HuH-7.5 (cell line): Measurements from ENCODE around the gene SUN2.

ENCODE experiments used
- DNase-seq: peaks from one replicate; pipeline ENCODE4 v3.0.0; 2011; ENCODE audit warnings: low spot score

The SUN2 gene

GRCh38 chr22:38777087-38777671 is 21.4 kb upstream of the SUN2 start:
- no peak for DNase-seq

- DNase-seq, result no peak
Measured at GRCh38 chr22:38776086-38776485, 20.3 kb upstream of the SUN2 start.

GRCh38 chr22:38775656-38776055 is 19.9 kb upstream of the SUN2 start:
- no peak for DNase-seq

GRCh38 chr22:38774496-38775166 is 18.8 kb upstream of the SUN2 start:
- no peak for DNase-seq

GRCh38 chr22:38773363-38773946 is 17.7 kb upstream of the SUN2 start:
- no peak for DNase-seq

- DNase-seq, result no peak
Measured at GRCh38 chr22:38772623-38772873, 16.8 kb upstream of the SUN2 start.

GRCh38 chr22:38770257-38770949 is 14.6 kb upstream of the SUN2 start:
- DNase-seq, result no peak

GRCh38 chr22:38768036-38768435 is 12.2 kb upstream of the SUN2 start:
- no peak for DNase-seq

GRCh38 chr22:38767313-38767712 is 11.5 kb upstream of the SUN2 start:
- no peak for DNase-seq

- DNase-seq, result peak; percentile 90
Measured at GRCh38 chr22:38766076-38766777, 10.4 kb upstream of the SUN2 start.

GRCh38 chr22:38762551-38762983 is 6.8 kb upstream of the SUN2 start:
- no peak for DNase-seq

- no peak for DNase-seq
Measured at GRCh38 chr22:38761202-38762162, 5.7 kb upstream of the SUN2 start.

GRCh38 chr22:38760477-38761201 is 4.8 kb upstream of the SUN2 start:
- no peak for DNase-seq

GRCh38 chr22:38759005-38759404 is 3.2 kb upstream of the SUN2 start:
- no peak for DNase-seq

GRCh38 chr22:38758276-38758945 is 2.6 kb upstream of the SUN2 start:
- no peak for DNase-seq

GRCh38 chr22:38757464-38757757 is 1.6 kb upstream of the SUN2 start:
- DNase-seq, result no peak

- DNase-seq, result no peak
Measured at GRCh38 chr22:38756711-38757463, 1.1 kb upstream of the SUN2 start.

GRCh38 chr22:38755155-38755910 is 465 bp downstream of the SUN2 start:
- DNase-seq, result peak; percentile 94

- no peak for DNase-seq
Measured at GRCh38 chr22:38754751-38755154, 1.0 kb downstream of the SUN2 start.
